ENCODE results near the gene HOXC5.
A peak's percentile ranks its signal among the peaks of the same experiment; 100 is the strongest.

HOXC5 gene

DNA sequence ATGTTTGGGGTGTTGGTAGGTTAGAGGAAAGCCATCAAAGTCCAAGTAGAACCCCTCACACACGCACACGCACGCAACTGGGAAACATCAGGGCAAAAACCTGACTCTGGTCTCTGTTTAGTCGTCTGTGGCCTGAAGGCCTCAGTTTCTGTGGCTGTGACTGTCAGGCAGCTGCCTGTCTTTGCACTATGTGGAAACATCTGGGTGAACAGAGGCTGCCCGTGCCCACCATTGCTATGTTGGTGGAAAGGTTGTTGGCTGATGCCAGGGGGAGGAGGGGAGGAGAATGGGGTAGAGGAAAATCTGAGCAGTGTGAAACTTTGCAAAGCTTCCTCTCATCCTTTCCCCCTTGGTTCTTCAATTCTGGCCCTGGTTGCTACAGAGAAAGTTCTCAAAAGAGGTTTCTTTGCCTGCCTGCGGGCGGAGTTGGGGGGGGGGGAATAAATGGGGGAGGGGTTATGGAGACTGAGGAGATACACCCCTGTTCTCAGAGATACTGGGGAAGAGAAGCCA, 40.4 kb upstream of the HOXC5 start:
- Mint-ChIP-seq H3K27me3 (peaks cover 94% of the 10 kb centered on the region), H3K4me3 (no peak overlapping the region), H3K27ac (no peak overlapping the region), H3K36me3 (ENCODE audit: low read depth) (no peaks in the 10 kb centered on the region), H3K4me1 (peaks cover 49% of the 10 kb centered on the region), H3K9me3 (no peaks in the 10 kb centered on the region)
- ATAC-seq (peak; percentile 55), DNase-seq (no peak)

DNA sequence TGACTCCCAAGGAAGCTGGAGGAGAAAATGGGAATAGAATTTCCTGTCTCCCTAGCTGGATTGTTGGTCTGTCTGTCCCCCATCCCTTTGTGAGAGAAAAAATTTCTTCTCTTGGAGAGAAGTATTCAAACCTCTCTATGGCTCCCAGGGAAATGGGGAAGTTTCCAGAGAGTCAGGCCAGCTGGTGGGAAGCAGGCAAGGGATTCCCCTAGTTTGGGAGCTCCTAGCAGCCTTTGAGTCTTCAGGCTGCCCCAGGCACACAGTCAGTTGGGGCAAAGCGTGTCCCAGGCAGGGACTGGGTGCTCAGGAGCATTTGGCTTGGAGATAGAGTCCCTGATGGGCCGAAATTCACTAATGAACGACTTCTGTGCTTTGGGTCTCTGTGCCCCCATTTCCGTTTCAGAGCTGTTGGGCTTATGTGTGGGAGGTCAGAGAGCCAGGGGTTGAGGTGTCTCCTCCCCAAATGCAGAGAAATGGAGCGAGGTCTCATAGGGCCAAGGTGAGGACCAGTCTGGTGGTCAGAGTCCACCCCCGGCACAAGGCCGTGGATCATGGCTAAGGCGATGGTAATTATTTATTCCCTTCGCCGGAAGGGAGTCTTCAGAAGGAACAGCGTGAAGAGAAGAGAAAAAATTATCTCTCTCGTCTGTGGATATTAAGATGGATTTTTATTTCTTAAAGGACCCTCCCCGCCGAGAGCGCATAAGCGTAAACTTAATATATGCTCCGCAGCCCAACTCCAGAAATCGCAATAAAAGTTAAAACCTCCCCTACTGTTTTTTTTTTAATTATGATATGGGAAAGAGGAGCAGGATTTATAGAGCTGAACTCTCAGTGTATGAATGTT, 39.5 kb upstream of the HOXC5 start:
- no peak for ATAC-seq
- Mint-ChIP-seq H3K27me3 (peaks cover 94% of the 10 kb centered on the region), H3K4me1 (peaks cover 52% of the 10 kb centered on the region), H3K27ac (no peak overlapping the region), H3K9me3 (no peaks in the 10 kb centered on the region), H3K36me3 (ENCODE audit: low read depth) (peaks cover 2% of the 10 kb centered on the region), H3K4me3 (peak overlapping the region; percentile 25)
- no peak for DNase-seq

DNA sequence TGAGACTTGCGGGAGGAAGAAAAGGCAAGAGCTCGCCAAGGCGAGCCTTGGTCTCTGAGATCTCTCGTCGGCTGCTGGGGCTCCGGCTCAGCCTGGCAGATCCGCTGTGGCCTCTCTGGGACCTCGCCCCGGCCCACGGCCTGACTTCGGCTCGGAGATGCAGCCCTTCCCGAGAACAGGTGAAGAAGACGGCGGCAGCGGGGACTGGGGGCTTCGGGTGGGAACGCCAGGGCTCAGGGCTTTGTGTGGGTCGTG, 38.9 kb upstream of the HOXC5 start:
- H3K27ac Mint-ChIP-seq, result no peak overlapping the region
- peaks cover 2% of the 10 kb centered on the region for H3K36me3 Mint-ChIP-seq (ENCODE audit: low read depth)
- H3K9me3 Mint-ChIP-seq, result no peaks in the 10 kb centered on the region
- peaks cover 51% of the 10 kb centered on the region for H3K4me1 Mint-ChIP-seq
- ATAC-seq (no peak), DNase-seq (no peak)
- peaks cover 95% of the 10 kb centered on the region for H3K27me3 Mint-ChIP-seq
- H3K4me3 Mint-ChIP-seq, result no peak overlapping the region

DNA sequence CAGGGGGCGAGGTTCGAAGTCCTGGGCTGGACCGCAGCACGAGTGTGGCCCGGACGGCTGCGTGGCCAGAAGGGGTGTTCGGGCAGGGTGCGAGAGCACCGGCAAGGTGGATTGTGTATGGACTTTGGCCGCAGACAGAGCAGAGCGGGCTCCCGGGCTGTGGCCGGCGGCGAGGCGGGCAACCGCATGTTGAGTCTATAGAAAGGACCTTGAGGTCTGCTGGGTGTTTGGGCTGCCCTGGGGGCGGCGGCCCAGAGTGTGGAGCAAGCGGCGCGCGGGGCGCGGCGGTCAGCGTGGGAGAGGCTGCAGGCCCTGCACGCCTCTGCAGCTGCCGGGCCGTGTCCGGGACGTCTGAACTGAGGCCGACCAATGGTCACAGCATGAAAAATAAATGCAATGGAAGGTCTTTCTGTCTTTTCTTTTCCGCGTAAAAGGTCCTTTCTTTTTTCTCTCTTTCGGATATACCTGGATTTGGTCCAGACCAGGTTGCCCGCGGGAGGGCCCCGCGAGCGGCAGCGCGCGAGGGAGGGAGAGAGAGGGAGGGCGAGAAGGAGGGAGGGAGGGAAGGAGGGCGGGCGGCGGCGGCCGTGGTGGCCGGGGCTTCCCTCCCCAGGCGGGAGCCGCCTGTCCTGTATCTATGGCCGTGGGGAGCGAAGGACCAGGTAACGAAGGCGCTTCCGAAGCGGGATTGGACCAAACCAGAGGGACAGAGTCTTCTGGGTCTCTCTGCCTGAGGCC, 38.4 kb upstream of the HOXC5 start:
- DNase-seq, result no peak
- Mint-ChIP-seq H3K4me3 (peak overlapping the region; percentile 71), H3K36me3 (ENCODE audit: low read depth) (peaks cover 2% of the 10 kb centered on the region), H3K27me3 (peaks cover 95% of the 10 kb centered on the region), H3K4me1 (peaks cover 47% of the 10 kb centered on the region), H3K27ac (no peak overlapping the region), H3K9me3 (no peaks in the 10 kb centered on the region)
- no peak for ATAC-seq

GRCh38 chr12:53995002-53995377, 37.9 kb upstream of the HOXC5 start:
- no peak for DNase-seq
- H3K9me3 Mint-ChIP-seq, result no peaks in the 10 kb centered on the region
- H3K27me3 Mint-ChIP-seq, result peaks cover 93% of the 10 kb centered on the region
- H3K4me3 Mint-ChIP-seq, result peak overlapping the region; percentile 71
- ATAC-seq, result no peak
- H3K27ac Mint-ChIP-seq, result no peak overlapping the region
- peaks cover 2% of the 10 kb centered on the region for H3K36me3 Mint-ChIP-seq (ENCODE audit: low read depth)
- H3K4me1 Mint-ChIP-seq, result peaks cover 42% of the 10 kb centered on the region

DNA sequence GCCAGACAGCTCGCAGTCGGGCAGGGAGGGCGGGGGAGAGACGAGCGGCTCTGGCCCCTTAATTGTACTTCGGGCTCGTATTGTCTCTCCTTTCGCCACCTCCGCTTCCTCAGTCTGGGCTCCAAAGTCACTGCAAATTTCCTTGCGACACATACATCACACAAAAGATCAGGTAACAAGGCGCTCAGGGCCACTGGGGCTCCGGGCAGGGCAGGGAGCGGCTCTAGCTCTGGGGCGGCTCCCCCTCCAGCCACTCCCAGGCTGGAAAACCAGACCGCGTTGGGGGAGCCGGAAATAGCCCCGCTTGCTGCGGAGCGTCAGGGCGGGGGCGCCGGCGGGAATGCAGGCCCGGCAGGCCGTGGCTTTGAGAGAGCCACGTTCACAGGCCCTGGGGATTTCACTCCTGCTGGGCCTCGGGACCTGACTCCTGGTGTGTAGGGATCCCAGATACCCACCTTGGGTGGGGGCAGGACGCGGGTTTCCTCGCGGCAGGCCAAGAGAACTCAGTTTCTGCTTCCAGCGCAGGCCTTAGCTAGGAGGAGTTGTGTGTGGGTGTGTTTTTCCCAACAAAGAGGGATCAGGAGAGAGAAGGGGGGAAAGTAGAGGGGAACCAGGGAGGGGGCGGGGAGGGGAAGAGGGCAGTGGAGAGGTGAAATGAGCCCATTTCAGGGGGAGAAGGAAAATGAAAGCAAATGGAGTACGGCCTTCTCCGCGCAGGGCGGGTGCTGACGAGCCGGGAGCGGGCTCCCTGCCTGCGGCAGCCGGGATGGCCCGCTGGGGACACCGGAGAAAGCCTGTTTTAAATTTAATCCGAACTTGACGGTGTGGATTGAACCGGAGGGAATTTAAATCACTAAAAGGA, 37.2 kb upstream of the HOXC5 start:
- Mint-ChIP-seq H3K9me3 (no peaks in the 10 kb centered on the region), H3K4me3 (peak overlapping the region; percentile 71), H3K27ac (no peak overlapping the region), H3K36me3 (ENCODE audit: low read depth) (peaks cover 2% of the 10 kb centered on the region), H3K27me3 (peaks cover 92% of the 10 kb centered on the region), H3K4me1 (peaks cover 38% of the 10 kb centered on the region)
- DNase-seq (no peak), ATAC-seq (no peak)

DNA sequence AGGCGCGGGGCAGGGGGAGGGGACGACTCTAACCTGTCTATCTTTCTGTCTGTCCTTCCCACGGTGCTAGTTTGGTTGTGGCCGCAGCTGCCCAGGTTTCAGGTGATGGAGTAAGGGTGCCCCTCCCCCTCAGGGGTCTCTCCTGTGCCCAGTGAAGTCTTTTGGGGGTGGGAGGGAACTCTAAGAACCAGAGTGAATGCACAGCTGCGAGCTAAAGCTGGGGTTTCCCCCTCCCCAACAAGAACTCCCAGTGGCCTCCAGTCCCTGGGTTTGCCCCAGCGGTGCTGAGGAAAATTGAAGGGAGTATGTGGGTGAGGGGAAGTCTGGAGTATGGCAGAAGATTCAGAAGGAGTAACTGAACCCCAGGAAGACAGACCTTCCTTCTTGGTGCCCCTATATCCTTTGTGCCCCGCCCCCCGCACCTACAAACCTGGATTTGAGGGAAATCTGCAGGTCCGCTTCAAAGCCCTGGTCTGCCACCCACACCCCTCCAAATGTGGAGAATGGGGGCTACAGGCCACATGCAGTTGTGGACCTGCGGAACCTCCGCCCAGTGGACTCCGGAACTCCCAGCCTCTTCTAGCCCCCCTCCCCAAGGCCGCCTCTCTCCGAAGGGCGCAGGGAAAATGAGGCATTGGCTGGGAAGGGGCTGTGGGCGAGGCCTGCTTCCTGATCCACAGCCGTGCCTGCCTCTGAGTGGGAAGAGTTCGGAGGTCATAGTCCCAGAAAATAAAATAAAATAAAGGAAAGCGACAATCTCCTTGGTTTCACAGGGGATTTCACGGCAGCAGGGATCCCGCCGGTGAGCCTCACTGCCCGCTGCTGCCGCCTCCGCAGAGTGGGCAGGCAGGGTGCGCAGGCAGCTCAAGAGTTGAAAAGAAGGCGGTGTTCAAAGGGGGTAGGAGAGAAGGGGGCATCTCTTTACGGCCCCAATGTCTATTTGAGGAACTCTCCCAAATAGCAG, 36.3 kb upstream of the HOXC5 start:
- Mint-ChIP-seq H3K4me3 (peak overlapping the region; percentile 71), H3K27me3 (peaks cover 94% of the 10 kb centered on the region), H3K36me3 (ENCODE audit: low read depth) (peaks cover 2% of the 10 kb centered on the region), H3K27ac (no peak overlapping the region), H3K9me3 (no peaks in the 10 kb centered on the region), H3K4me1 (peaks cover 34% of the 10 kb centered on the region)
- DNase-seq (no peak), ATAC-seq (no peak)

DNA sequence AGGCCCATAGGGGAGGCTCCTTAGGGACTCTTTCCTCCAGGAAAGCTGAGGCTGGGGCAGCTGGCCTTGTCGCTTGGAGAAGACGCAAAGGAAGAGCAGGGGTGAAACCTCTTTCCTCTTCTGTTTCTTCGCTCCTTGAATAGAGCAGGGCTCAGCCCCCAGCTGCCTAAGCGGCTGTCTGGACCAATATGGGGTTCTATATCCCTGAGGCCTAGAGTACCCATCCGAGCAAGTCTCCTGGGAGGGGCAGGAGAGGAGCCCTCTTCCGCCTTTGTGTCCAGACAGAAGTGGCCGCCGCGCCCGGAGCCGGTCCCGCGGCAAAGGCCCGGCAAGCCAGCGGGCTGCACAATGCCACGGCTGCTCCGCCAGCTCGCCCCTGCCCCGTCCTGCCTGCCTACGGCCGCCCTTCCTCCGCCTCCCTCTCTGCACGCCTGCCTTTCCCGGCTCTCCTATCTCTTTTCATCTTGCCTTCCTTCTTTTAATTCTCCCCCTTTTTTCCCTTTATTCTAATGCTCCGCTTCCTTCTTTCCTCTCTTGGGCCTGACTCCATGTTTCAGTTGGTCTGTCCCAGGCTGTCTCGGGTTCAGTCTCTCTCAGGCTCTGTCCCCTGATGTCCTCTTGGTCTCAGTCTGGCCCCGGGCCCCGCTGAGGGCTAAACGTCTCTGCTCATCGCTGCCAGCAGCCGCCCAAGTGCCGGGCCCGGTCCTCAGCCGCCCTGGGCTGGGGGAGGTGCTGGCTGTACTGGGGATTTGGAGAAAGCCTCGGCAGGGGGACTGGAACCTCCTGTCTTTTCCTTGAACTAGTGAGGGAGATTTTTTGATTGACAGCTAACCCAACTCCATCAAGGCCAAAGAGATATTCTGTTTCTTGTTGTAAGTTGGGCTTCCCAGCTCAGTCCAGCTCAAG, 35.4 kb upstream of the HOXC5 start:
- Mint-ChIP-seq H3K27me3 (peaks cover 94% of the 10 kb centered on the region), H3K4me3 (no peak overlapping the region), H3K4me1 (peaks cover 31% of the 10 kb centered on the region), H3K9me3 (no peaks in the 10 kb centered on the region), H3K36me3 (ENCODE audit: low read depth) (peaks cover 2% of the 10 kb centered on the region), H3K27ac (no peak overlapping the region)
- ATAC-seq (no peak), DNase-seq (no peak)

DNA sequence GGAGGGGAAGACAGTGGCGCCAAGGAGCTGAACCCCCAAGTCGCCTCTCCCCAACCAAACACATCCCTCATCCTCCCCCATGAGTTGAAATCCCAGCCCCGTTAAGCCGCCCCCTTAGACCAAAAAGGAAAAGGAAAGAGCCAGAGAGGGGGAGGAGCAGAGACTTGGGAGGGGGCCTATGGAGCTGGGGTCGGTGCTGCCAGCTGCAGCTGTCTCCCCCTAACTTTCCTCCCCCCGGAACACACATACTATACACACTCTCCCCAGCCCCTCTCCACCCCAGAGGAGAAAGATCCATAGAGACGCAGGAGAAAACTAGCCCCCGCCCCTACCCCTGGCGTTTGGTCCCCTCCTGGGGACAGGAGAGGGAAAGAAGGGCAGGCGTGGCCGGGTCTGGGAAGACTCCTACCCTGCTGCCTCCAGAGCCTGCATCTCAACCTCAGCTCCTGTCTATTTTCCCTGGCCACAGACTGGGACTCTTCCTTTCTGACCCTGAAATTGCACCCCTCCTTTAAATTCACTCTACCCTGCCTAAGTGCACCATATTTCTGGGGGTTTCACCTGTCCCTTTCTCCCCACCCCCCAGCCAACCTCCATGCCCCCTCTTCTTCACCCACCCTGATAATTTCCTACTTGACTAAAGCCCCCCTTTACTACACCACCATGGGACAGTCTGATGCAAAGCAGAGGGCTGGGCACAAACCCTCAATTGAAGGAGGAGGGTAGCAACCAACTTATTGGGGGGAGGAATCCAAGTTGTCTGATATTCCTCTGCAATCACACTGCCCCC, 34.5 kb upstream of the HOXC5 start:
- Mint-ChIP-seq H3K4me3 (no peak overlapping the region), H3K27ac (no peak overlapping the region), H3K27me3 (peaks cover 94% of the 10 kb centered on the region), H3K9me3 (no peaks in the 10 kb centered on the region), H3K4me1 (peaks cover 32% of the 10 kb centered on the region), H3K36me3 (ENCODE audit: low read depth) (peaks cover 2% of the 10 kb centered on the region)
- ATAC-seq, result no peak
- DNase-seq, result no peak

- Mint-ChIP-seq H3K4me3 (no peak overlapping the region), H3K27me3 (peaks cover 94% of the 10 kb centered on the region), H3K9me3 (no peaks in the 10 kb centered on the region), H3K36me3 (ENCODE audit: low read depth) (peaks cover 2% of the 10 kb centered on the region), H3K27ac (no peak overlapping the region), H3K4me1 (peaks cover 31% of the 10 kb centered on the region)
- no peak for DNase-seq
- ATAC-seq, result no peak
Observed at GRCh38 chr12:53998900-53999236, 34.0 kb upstream of the HOXC5 start.

GRCh38 chr12:53999559-54000115, 33.2 kb upstream of the HOXC5 start:
- Mint-ChIP-seq H3K9me3 (no peaks in the 10 kb centered on the region), H3K27me3 (peaks cover 92% of the 10 kb centered on the region), H3K36me3 (ENCODE audit: low read depth) (peaks cover 2% of the 10 kb centered on the region), H3K4me1 (peaks cover 26% of the 10 kb centered on the region), H3K27ac (no peak overlapping the region), H3K4me3 (peak overlapping the region; percentile 46)
- DNase-seq, result no peak
- no peak for ATAC-seq
